Keratinocyte (primary cell): Measurements from ENCODE around the gene C2orf78. TPM values are rescaled to one million over a fixed set of nuclear protein-coding genes. Genes with fewer than 3 reads are reported as not detected.

Experiments used
- DNase-seq: peaks from one replicate; pipeline ENCODE4 v3.0.0-alpha.2; 2011; ENCODE audit warnings: low read depth, missing footprints, low spot score
- FAIRE-seq: peaks from 2 replicates; lab custom pipeline; 2011; peaks lifted over from hg19 to GRCh38; lab: Jason Lieb, UNC
- H2AFZ ChIP-seq: 2 replicates; pipeline ENCODE4 v1.6.0; 2012; ENCODE audit warnings: low read length, control low read depth, inconsistent platforms; ENCODE audit not compliant: control insufficient read depth
- H3K27ac ChIP-seq: 2 replicates; pipeline ENCODE4 v1.5.1; 2011; ENCODE audit warnings: low read length; ENCODE audit not compliant: control insufficient read depth, insufficient read depth
- H3K27me3 ChIP-seq: 3 replicates; pipeline ENCODE4 v1.6.0; 2011; ENCODE audit warnings: low read length; ENCODE audit not compliant: control insufficient read depth, insufficient read depth; ENCODE audit errors: extremely low read depth
- H3K36me3 ChIP-seq, 2 experiments: 2 replicates in 1 of 2; 3 replicates in 1 of 2; pipeline ENCODE4 v1.5.1; 2011; ENCODE audit warnings: low read length in 2 of 2, mild to moderate bottlenecking in 1 of 2; ENCODE audit not compliant: control insufficient read depth in 2 of 2, insufficient read depth in 2 of 2; ENCODE audit errors: extremely low read depth in 1 of 2
- H3K4me1 ChIP-seq: 3 replicates; pipeline ENCODE4 v1.5.1; 2011; ENCODE audit warnings: low read length; ENCODE audit not compliant: control insufficient read depth, insufficient read depth; ENCODE audit errors: extremely low read depth
- H3K4me2 ChIP-seq: 3 replicates; pipeline ENCODE4 v1.6.0; 2011; ENCODE audit warnings: low read depth, low read length; ENCODE audit not compliant: control insufficient read depth, insufficient read depth; ENCODE audit errors: extremely low read depth
- H3K4me3 ChIP-seq, 3 experiments: fragments of 200-600 bp in 1 of 3; sonication (generic) in 1 of 3; 2 replicates in 2 of 3; 3 replicates in 1 of 3; pipeline ENCODE4 v1.5.1; 2011 to 2016; ENCODE audit warnings: low read length in 3 of 3, mild to moderate bottlenecking in 3 of 3, control low read depth in 2 of 3, inconsistent platforms in 1 of 3, low read depth in 1 of 3, mixed read lengths in 1 of 3, mixed run types in 1 of 3, moderate library complexity in 1 of 3; ENCODE audit not compliant: control insufficient read depth in 2 of 3, insufficient read depth in 2 of 3; ENCODE audit errors: extremely low read depth in 1 of 3
- H3K79me2 ChIP-seq: 2 replicates; pipeline ENCODE4 v1.6.0; 2012; ENCODE audit warnings: low read length; ENCODE audit not compliant: control insufficient read depth, insufficient read depth
- H3K9ac ChIP-seq: 3 replicates; pipeline ENCODE4 v1.6.0; 2011; ENCODE audit warnings: low read length; ENCODE audit not compliant: control insufficient read depth, insufficient read depth; ENCODE audit errors: extremely low read depth
- H3K9me1 ChIP-seq: 3 replicates; pipeline ENCODE4 v1.6.0; 2011; ENCODE audit warnings: low read length; ENCODE audit not compliant: control insufficient read depth, insufficient read depth; ENCODE audit errors: extremely low read depth
- H3K9me3 ChIP-seq: 2 replicates; pipeline ENCODE4 v1.5.1; 2012; ENCODE audit warnings: low read depth, low read length; ENCODE audit not compliant: control insufficient read depth
- H4K20me1 ChIP-seq: 3 replicates; pipeline ENCODE4 v1.6.0; 2011; ENCODE audit warnings: low read length; ENCODE audit not compliant: control insufficient read depth, insufficient read depth; ENCODE audit errors: extremely low read depth
- EZH2 ChIP-seq: IDR thresholded peaks from one replicate; pipeline ENCODE4 v1.6.1; 2012; ENCODE audit warnings: inconsistent platforms, mild to moderate bottlenecking, low read length, moderate library complexity
- dilution Hi-C: fragments of 300-500 bp; cut with MboI; formaldehyde crosslinking; loops from one replicate; pipeline ENCODE4 v1.7.0; 2020; ENCODE audit warnings: low sequenced_read_pairs; ENCODE audit not compliant: extremely low pct_ligation_motif_present
- polyA plus RNA-seq, 5 experiments: library from polyadenylated mRNA; depleted of rRNA in 3 of 5; stranded (reverse) in 3 of 5; stranded (forward) in 1 of 5; unstranded in 1 of 5; fragments of >200 nt; gene quantifications; 1 replicate in 1 of 5; 2 replicates in 3 of 5; 3 replicates in 1 of 5; pipeline versions ENCODE4 v1.2.1 to v1.2.3, GENCODE V29; 2011 to 2012; ENCODE audit warnings: missing spikeins in 2 of 5, low read depth in 1 of 5, low replicate concordance in 1 of 5
- TF ChIP-seq, protein P1 (sequence below), 3 experiments: IDR thresholded peaks in 1 of 3; conservative IDR thresholded peaks in 1 of 3; optimal IDR thresholded peaks in 1 of 3; 2 replicates in 2 of 3; 3 replicates in 1 of 3; pipeline versions ENCODE3 to v1.5.1; 2011; ENCODE audit warnings: low read length in 3 of 3, mild to moderate bottlenecking in 3 of 3, moderate library complexity in 2 of 3, control low read depth in 1 of 3, inconsistent platforms in 1 of 3; ENCODE audit not compliant: insufficient read depth in 2 of 3; ENCODE audit errors: extremely low read depth in 1 of 3

C2orf78 gene
- polyA plus RNA-seq, 1 donor (not counting 4 experiments of a cell fraction or from before 2014, with no cell fraction given), result not detected

DNA sequence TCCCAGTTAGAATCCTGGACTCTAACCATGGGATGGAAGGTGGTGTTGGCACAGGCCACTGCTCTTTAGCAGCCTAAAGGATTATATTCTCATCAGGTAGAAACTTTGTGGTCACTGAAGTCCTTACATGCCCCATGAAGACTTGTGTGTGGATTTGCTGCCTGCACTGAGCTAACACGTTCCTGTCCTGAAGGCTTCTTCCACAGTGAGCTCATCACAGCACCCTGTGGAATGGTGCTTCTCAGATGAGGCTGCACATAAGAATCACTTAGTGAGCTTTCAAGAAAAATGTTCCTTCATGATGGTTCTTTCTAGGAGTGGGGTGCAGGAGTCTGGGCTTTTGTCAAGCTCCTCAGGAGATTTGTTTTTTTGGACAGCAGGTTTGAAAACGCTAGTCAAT lies 71.5 kb downstream of the C2orf78 start:
- TF ChIP-seq EZH2, result no peak
- TF ChIP-seq, protein P1, sequence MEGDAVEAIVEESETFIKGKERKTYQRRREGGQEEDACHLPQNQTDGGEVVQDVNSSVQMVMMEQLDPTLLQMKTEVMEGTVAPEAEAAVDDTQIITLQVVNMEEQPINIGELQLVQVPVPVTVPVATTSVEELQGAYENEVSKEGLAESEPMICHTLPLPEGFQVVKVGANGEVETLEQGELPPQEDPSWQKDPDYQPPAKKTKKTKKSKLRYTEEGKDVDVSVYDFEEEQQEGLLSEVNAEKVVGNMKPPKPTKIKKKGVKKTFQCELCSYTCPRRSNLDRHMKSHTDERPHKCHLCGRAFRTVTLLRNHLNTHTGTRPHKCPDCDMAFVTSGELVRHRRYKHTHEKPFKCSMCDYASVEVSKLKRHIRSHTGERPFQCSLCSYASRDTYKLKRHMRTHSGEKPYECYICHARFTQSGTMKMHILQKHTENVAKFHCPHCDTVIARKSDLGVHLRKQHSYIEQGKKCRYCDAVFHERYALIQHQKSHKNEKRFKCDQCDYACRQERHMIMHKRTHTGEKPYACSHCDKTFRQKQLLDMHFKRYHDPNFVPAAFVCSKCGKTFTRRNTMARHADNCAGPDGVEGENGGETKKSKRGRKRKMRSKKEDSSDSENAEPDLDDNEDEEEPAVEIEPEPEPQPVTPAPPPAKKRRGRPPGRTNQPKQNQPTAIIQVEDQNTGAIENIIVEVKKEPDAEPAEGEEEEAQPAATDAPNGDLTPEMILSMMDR (optimal IDR thresholded peaks at IDR 0.05 in 1 of 3, IDR thresholded peaks at IDR 0.05 in 1 of 3, conservative IDR thresholded peaks at IDR 0.05 in 1 of 3; ENCODE audit: extremely low read depth in 1 of 3, insufficient read depth in 2 of 3, low read length in 3 of 3), result no peak
- Histone ChIP-seq H3K9ac (no peak overlapping the region), H2AFZ (no peak overlapping the region), H4K20me1 (no peaks in the 10 kb centered on the region), H3K79me2 (no peaks in the 10 kb centered on the region), H3K27me3 (no peaks in the 10 kb centered on the region), H3K4me1 (peaks cover 26% of the 10 kb centered on the region), H3K4me3 (no peak overlapping the region), H3K27ac (no peak overlapping the region), H3K9me3 (no peaks in the 10 kb centered on the region), H3K36me3 (peaks cover 33 to 49% of the 10 kb centered on the region in 2 experiments), H3K9me1 (no peaks in the 10 kb centered on the region), H3K4me2 (no peak overlapping the region)
- DNase-seq (no peak), FAIRE-seq (no peak)
- dilution Hi-C loops, result no loop called here

DNA sequence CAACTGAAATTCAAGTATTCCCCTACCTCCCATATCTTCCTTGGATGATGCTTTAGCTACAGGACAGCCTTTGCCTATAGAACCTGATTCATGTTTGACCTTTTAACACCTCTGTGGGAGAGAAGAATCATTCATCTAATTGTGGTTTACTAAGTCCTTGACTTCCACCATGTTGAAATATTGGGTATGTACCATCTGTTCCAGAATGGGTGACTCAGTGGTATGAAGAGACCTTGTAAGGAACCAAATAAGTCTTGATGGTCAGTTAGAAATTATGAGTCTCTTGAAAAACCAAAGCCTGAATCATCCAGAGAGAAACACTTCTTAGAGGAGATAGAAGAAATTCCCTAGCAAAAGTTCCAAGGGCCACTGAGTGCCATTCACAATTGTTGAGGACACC lies 72.2 kb downstream of the C2orf78 start:
- TF ChIP-seq, protein P1 (optimal IDR thresholded peaks at IDR 0.05 in 1 of 3, IDR thresholded peaks at IDR 0.05 in 1 of 3, conservative IDR thresholded peaks at IDR 0.05 in 1 of 3; ENCODE audit: extremely low read depth in 1 of 3, insufficient read depth in 2 of 3, low read length in 3 of 3), result no peak
- TF ChIP-seq EZH2, result no peak
- Histone ChIP-seq H3K27ac (no peak overlapping the region), H3K4me1 (peaks cover 23% of the 10 kb centered on the region), H4K20me1 (no peaks in the 10 kb centered on the region), H2AFZ (no peak overlapping the region), H3K79me2 (no peaks in the 10 kb centered on the region), H3K9ac (no peak overlapping the region), H3K4me3 (no peak overlapping the region), H3K9me3 (no peaks in the 10 kb centered on the region), H3K4me2 (no peak overlapping the region), H3K9me1 (no peaks in the 10 kb centered on the region), H3K27me3 (no peaks in the 10 kb centered on the region), H3K36me3 (peaks cover 33 to 49% of the 10 kb centered on the region in 2 experiments)
- dilution Hi-C loops, result no loop called here
- DNase-seq, result no peak
- FAIRE-seq, result no peak
